Subcutaneous adipose tissue (tissue), 4 donors: ENCODE results near the gene PRSS38. TPM values are rescaled to one million over a fixed set of nuclear protein-coding genes. Genes with fewer than 3 reads are reported as not detected.

Experiments
- CTCF ChIP-seq: fragments of 450-650 bp; IDR thresholded peaks from one replicate; pipeline ENCODE4 v1.5.1; 2016; ENCODE audit warnings: low read depth, mild to moderate bottlenecking, control low read depth, antibody characterized with exemption, moderate library complexity
- total RNA-seq, 4 donors: library from RNA; depleted of rRNA; stranded (reverse); fragments of >200 nt; gene quantifications; one replicate each; pipeline ENCODE4 v1.1.0, GENCODE V29; 2016

Gene PRSS38
- total RNA-seq, 4 donors from 2014 or later = not detected

GRCh38 chr1:227796359-227796915 is 19.0 kb upstream of the PRSS38 start:
- TF ChIP-seq CTCF = no peak

GRCh38 chr1:227797144-227797543 is 18.3 kb upstream of the PRSS38 start:
- TF ChIP-seq CTCF = no peak

- no peak for TF ChIP-seq CTCF
These were observed 17.9 kb upstream of the PRSS38 start for GRCh38 chr1:227797625-227798024.

GRCh38 chr1:227798078-227798802 is 17.2 kb upstream of the PRSS38 start:
- TF ChIP-seq CTCF = no peak

GRCh38 chr1:227799756-227800155 is 15.7 kb upstream of the PRSS38 start:
- TF ChIP-seq CTCF = no peak

GRCh38 chr1:227803933-227804332 is 11.5 kb upstream of the PRSS38 start:
- no peak for TF ChIP-seq CTCF

GRCh38 chr1:227805606-227806197 is 9.8 kb upstream of the PRSS38 start:
- TF ChIP-seq CTCF = no peak
